ENCODE data around the gene AIP.
"Not testable (repeated sequence)": the region's sequence is repeated elsewhere in the genome, so short reads cannot be mapped to it uniquely, and the experiment has no call there.

GRCh38 chr11:67476692-67477091, 6.1 kb upstream of the AIP start:
- TF ChIP-seq, protein P1, sequence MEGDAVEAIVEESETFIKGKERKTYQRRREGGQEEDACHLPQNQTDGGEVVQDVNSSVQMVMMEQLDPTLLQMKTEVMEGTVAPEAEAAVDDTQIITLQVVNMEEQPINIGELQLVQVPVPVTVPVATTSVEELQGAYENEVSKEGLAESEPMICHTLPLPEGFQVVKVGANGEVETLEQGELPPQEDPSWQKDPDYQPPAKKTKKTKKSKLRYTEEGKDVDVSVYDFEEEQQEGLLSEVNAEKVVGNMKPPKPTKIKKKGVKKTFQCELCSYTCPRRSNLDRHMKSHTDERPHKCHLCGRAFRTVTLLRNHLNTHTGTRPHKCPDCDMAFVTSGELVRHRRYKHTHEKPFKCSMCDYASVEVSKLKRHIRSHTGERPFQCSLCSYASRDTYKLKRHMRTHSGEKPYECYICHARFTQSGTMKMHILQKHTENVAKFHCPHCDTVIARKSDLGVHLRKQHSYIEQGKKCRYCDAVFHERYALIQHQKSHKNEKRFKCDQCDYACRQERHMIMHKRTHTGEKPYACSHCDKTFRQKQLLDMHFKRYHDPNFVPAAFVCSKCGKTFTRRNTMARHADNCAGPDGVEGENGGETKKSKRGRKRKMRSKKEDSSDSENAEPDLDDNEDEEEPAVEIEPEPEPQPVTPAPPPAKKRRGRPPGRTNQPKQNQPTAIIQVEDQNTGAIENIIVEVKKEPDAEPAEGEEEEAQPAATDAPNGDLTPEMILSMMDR (IDR thresholded peaks at IDR 0.05) = not testable (repeated sequence)
- not testable (repeated sequence) for TF ChIP-seq POLR2A, EP300 (IDR thresholded peaks at IDR 0.05)

All from ovary (tissue), 3 donors.